Measurements from ENCODE around the gene CATSPERD.

GRCh38 chr19:5738423-5738822 lies 18.0 kb downstream of the CATSPERD start:
- TF ChIP-seq MAX (IDR thresholded peaks at IDR 0.05), result no peak
- TF ChIP-seq EP300 (IDR thresholded peaks at IDR 0.05; ENCODE audit: borderline replicate concordance), result no peak
- no peak for TF ChIP-seq REST (IDR thresholded peaks at IDR 0.05; ENCODE audit: low read depth)
- TF ChIP-seq YY1 (IDR thresholded peaks at IDR 0.05; ENCODE audit: low read depth), result no peak
- no peak for TF ChIP-seq USF1 (IDR thresholded peaks at IDR 0.05)
- TF ChIP-seq RAD21 (IDR thresholded peaks at IDR 0.05; ENCODE audit: low read depth), result no peak
- TF ChIP-seq CEBPB (IDR thresholded peaks at IDR 0.05), result no peak
- TF ChIP-seq TAF1 (IDR thresholded peaks at IDR 0.05; ENCODE audit: low read depth), result no peak
- TF ChIP-seq NFIC (IDR thresholded peaks at IDR 0.05), result no peak
- TF ChIP-seq FOXM1 (IDR thresholded peaks at IDR 0.05; ENCODE audit: borderline replicate concordance, low read depth), result no peak
- TF ChIP-seq EGR1 (IDR thresholded peaks at IDR 0.05), result no peak
- no peak for TF ChIP-seq TEAD4 (IDR thresholded peaks at IDR 0.05)
- TF ChIP-seq CREB1 (IDR thresholded peaks at IDR 0.05; ENCODE audit: low read depth), result no peak
- no peak for TF ChIP-seq ZBTB7A (IDR thresholded peaks at IDR 0.05; ENCODE audit: low read depth)
